Naive thymus-derived CD4-positive, alpha-beta T cell (primary cell): Measurements from ENCODE around the gene GBX1. TPM values are rescaled to one million over a fixed set of nuclear protein-coding genes. Genes with fewer than 3 reads are reported as not detected.

Experiments
- ATAC-seq: fragments of 150-1000 bp; cut with Tn5 transposase; 2 replicates; pipeline ENCODE4 v1.10.0; 2021; ENCODE audit warnings: mild to moderate bottlenecking, moderate library complexity
- CTCF ChIA-PET: fragments of 350-600 bp; sonication (Branson Sonifier 250); formaldehyde crosslinking; loops from one replicate; lab custom pipeline; 2021; ENCODE audit warnings: antibody characterized with exemption; lab: Charles Lee
- POLR2A ChIA-PET: fragments of 350-600 bp; sonication (Branson Sonifier 250); formaldehyde crosslinking; loops from one replicate; lab custom pipeline; 2021; ENCODE audit warnings: antibody characterized with exemption, inconsistent platforms; lab: Charles Lee
- DNase-seq, 9 donors: peaks; one replicate each; pipeline versions ENCODE4 v3.0.0 to v3.0.0-alpha.2; 2020 to 2022; ENCODE audit warnings: mixed read lengths in 1 of 9
- H3K27ac ChIP-seq: one replicate; pipeline ENCODE4 v1.7.0; 2013; ENCODE audit warnings: mild to moderate bottlenecking, low read depth, low read length, moderate library complexity
- H3K27me3 ChIP-seq, 2 donors: one replicate each; pipeline ENCODE4 v1.7.0; 2013; ENCODE audit warnings: low read length in 2 of 2, mild to moderate bottlenecking in 2 of 2, moderate library complexity in 2 of 2; ENCODE audit not compliant: control insufficient read depth in 2 of 2, insufficient read depth in 2 of 2
- H3K36me3 ChIP-seq, 3 experiments: 1 replicate in 2 of 3; 2 replicates in 1 of 3; pipeline ENCODE4 v1.7.0; 2013; ENCODE audit warnings: low read length in 3 of 3, mild to moderate bottlenecking in 3 of 3, moderate library complexity in 1 of 3; ENCODE audit not compliant: insufficient read depth in 3 of 3, control insufficient read depth in 2 of 3
- H3K4me1 ChIP-seq, 2 donors: one replicate each; pipeline ENCODE4 v1.7.0; 2013; ENCODE audit warnings: low read length in 2 of 2, mild to moderate bottlenecking in 2 of 2, moderate library complexity in 1 of 2; ENCODE audit not compliant: control insufficient read depth in 2 of 2, insufficient read depth in 2 of 2
- H3K4me3 ChIP-seq: 2 replicates; pipeline ENCODE4 v1.7.0; 2013; ENCODE audit warnings: mild to moderate bottlenecking, low read length
- H3K9me3 ChIP-seq, 3 experiments: 1 replicate in 2 of 3; 2 replicates in 1 of 3; pipeline ENCODE4 v1.7.0; 2013; ENCODE audit warnings: low read length in 3 of 3; ENCODE audit not compliant: control insufficient read depth in 2 of 3
- H3K27ac Mint-ChIP-seq, 9 donors: one replicate each; pipeline ENCODE4 v1.8.0; 2020 to 2022; ENCODE audit warnings: mixed read lengths in 9 of 9, mild to moderate bottlenecking in 8 of 9, moderate library complexity in 5 of 9, inconsistent platforms in 2 of 9
- H3K27me3 Mint-ChIP-seq, 5 donors: one replicate each; pipeline ENCODE4 v1.8.0; 2021 to 2022; ENCODE audit warnings: mixed read lengths in 5 of 5, mild to moderate bottlenecking in 1 of 5
- H3K36me3 Mint-ChIP-seq, 5 donors: one replicate each; pipeline ENCODE4 v1.8.0; 2020 to 2022; ENCODE audit warnings: mixed read lengths in 5 of 5, mild to moderate bottlenecking in 3 of 5, inconsistent platforms in 1 of 5
- H3K4me1 Mint-ChIP-seq, 7 donors: one replicate each; pipeline ENCODE4 v1.8.0; 2020 to 2022; ENCODE audit warnings: mixed read lengths in 7 of 7, mild to moderate bottlenecking in 3 of 7, inconsistent platforms in 1 of 7
- H3K4me3 Mint-ChIP-seq, 10 donors: one replicate each; pipeline ENCODE4 v1.8.0; 2020 to 2022; ENCODE audit warnings: mild to moderate bottlenecking in 10 of 10, mixed read lengths in 10 of 10, moderate library complexity in 6 of 10, inconsistent platforms in 2 of 10
- H3K9me3 Mint-ChIP-seq, 11 donors: one replicate each; pipeline ENCODE4 v1.8.0; 2020 to 2022; ENCODE audit warnings: mixed read lengths in 11 of 11, mild to moderate bottlenecking in 4 of 11, inconsistent platforms in 1 of 11, moderate library complexity in 1 of 11
- intact Hi-C, 2 donors: fragments of 100-400 bp; cut with micrococcal nuclease; formaldehyde crosslinking; loops; one replicate each; pipeline ENCODE4 v1.15.1; 2023
- polyA plus RNA-seq, 2 donors: library from polyadenylated mRNA; unstranded; fragments of 300-500 nt; fragmentation: Illumina TruSeq; gene quantifications; one replicate each; pipeline ENCODE4 v1.2.3, GENCODE V29; 2021
- total RNA-seq, 6 experiments: library from RNA in 5 of 6; stranded (reverse) in 5 of 6; gene quantifications; 1 replicate in 5 of 6; 2 replicates in 1 of 6; pipeline ENCODE4 v1.2.3 and lab custom pipeline; 2021 to 2026

Gene GBX1
- total and polyA plus RNA-seq, 7 experiments from 2014 or later, result not detected

- no peaks in the 10 kb centered on the region for H3K27me3 Mint-ChIP-seq
- ChIA-PET CTCF (no interaction called here), POLR2A (interaction anchor here (0.5 kb wide), 1 partner anchor 263 kb away, joined by 3 read pairs; no protein-coding TSS in a partner anchor)
- DNase-seq (no peak), ATAC-seq (no peak)
- H3K9me3 Mint-ChIP-seq, result no peaks in the 10 kb centered on the region
- Histone ChIP-seq H3K9me3 (no peaks in the 10 kb centered on the region), H3K27me3 (no peaks in the 10 kb centered on the region), H3K27ac (no peak overlapping the region), H3K36me3 (no peaks in the 10 kb centered on the region), H3K4me1 (no peaks in the 10 kb centered on the region), H3K4me3 (no peak overlapping the region)
- H3K4me3 Mint-ChIP-seq, result no peak overlapping the region
- peaks cover 0 to 5% (median 0%) of the 10 kb centered on the region in 5 donors for H3K36me3 Mint-ChIP-seq
- H3K4me1 Mint-ChIP-seq, result peaks cover 0 to 13% (median 2%) of the 10 kb centered on the region in 7 donors
- intact Hi-C loops, result no loop called here
- H3K27ac Mint-ChIP-seq, result peak overlapping the region in 2 of 9 donors; percentile 4 to 55
Measured at GRCh38 chr7:151104411-151105235, 62.9 kb downstream of the GBX1 start.

GRCh38 chr7:151103973-151104372 lies 63.5 kb downstream of the GBX1 start:
- Histone ChIP-seq H3K27ac (no peak overlapping the region), H3K27me3 (no peaks in the 10 kb centered on the region), H3K9me3 (no peaks in the 10 kb centered on the region), H3K4me1 (no peaks in the 10 kb centered on the region), H3K4me3 (no peak overlapping the region), H3K36me3 (no peaks in the 10 kb centered on the region)
- no peaks in the 10 kb centered on the region for H3K27me3 Mint-ChIP-seq
- DNase-seq (no peak), ATAC-seq (no peak)
- no peak overlapping the region for H3K4me3 Mint-ChIP-seq
- ChIA-PET CTCF (interaction anchor here (0.5 kb wide), 1 partner anchor 223 kb away, joined by 3 read pairs; no protein-coding TSS in a partner anchor), POLR2A (no interaction called here)
- peaks cover 0 to 5% (median 0%) of the 10 kb centered on the region in 5 donors for H3K36me3 Mint-ChIP-seq
- H3K9me3 Mint-ChIP-seq, result no peaks in the 10 kb centered on the region
- intact Hi-C loops, result no loop called here
- peak overlapping the region in 2 of 9 donors; percentile 4 to 55 for H3K27ac Mint-ChIP-seq
- H3K4me1 Mint-ChIP-seq, result peaks cover 0 to 8% (median 2%) of the 10 kb centered on the region in 7 donors

GRCh38 chr7:151102991-151103390 lies 64.5 kb downstream of the GBX1 start:
- no peaks in the 10 kb centered on the region for H3K36me3 ChIP-seq
- H3K27ac ChIP-seq, result no peak overlapping the region
- DNase-seq (no peak), ATAC-seq (no peak)
- no peaks in the 10 kb centered on the region for H3K27me3 ChIP-seq
- no peak overlapping the region for H3K4me3 Mint-ChIP-seq
- no peak overlapping the region for H3K27ac Mint-ChIP-seq
- no peaks in the 10 kb centered on the region for H3K9me3 ChIP-seq
- H3K9me3 Mint-ChIP-seq, result no peaks in the 10 kb centered on the region
- peaks cover 0 to 8% (median 2%) of the 10 kb centered on the region in 7 donors for H3K4me1 Mint-ChIP-seq
- CTCF ChIA-PET, result interaction anchor here (3.2 kb wide), 1 partner anchor 8 kb away, joined by 8 read pairs; no protein-coding TSS in a partner anchor
- H3K4me1 ChIP-seq, result no peaks in the 10 kb centered on the region
- POLR2A ChIA-PET, result no interaction called here
- peaks cover 0 to 5% (median 0%) of the 10 kb centered on the region in 5 donors for H3K36me3 Mint-ChIP-seq
- intact Hi-C loops, result no loop called here
- no peaks in the 10 kb centered on the region for H3K27me3 Mint-ChIP-seq
- no peak overlapping the region for H3K4me3 ChIP-seq

- Histone ChIP-seq H3K9me3 (no peaks in the 10 kb centered on the region), H3K27ac (no peak overlapping the region), H3K36me3 (no peaks in the 10 kb centered on the region), H3K4me3 (no peak overlapping the region), H3K27me3 (no peaks in the 10 kb centered on the region), H3K4me1 (no peaks in the 10 kb centered on the region)
- Mint-ChIP-seq H3K36me3 (peaks cover 0 to 5% (median 0%) of the 10 kb centered on the region in 5 donors), H3K27ac (no peak overlapping the region), H3K4me3 (no peak overlapping the region), H3K9me3 (no peaks in the 10 kb centered on the region), H3K4me1 (peaks cover 0 to 8% (median 3%) of the 10 kb centered on the region in 7 donors), H3K27me3 (no peaks in the 10 kb centered on the region)
- intact Hi-C loops, result no loop called here
- no peak for ATAC-seq
- ChIA-PET CTCF (interaction anchor here (3.2 kb wide), 1 partner anchor 9 kb away, joined by 8 read pairs; no protein-coding TSS in a partner anchor), POLR2A (no interaction called here)
- no peak for DNase-seq
Measured at GRCh38 chr7:151101621-151102396, 65.7 kb downstream of the GBX1 start.

GRCh38 chr7:151100921-151101320 lies 66.6 kb downstream of the GBX1 start:
- Mint-ChIP-seq H3K9me3 (no peaks in the 10 kb centered on the region), H3K36me3 (peaks cover 0 to 5% (median 0%) of the 10 kb centered on the region in 5 donors), H3K4me1 (peaks cover 0 to 8% (median 3%) of the 10 kb centered on the region in 7 donors), H3K4me3 (no peak overlapping the region), H3K27me3 (no peaks in the 10 kb centered on the region), H3K27ac (no peak overlapping the region)
- intact Hi-C loops, result no loop called here
- Histone ChIP-seq H3K4me1 (no peaks in the 10 kb centered on the region), H3K36me3 (no peaks in the 10 kb centered on the region), H3K27ac (no peak overlapping the region), H3K9me3 (no peaks in the 10 kb centered on the region), H3K27me3 (no peaks in the 10 kb centered on the region), H3K4me3 (no peak overlapping the region)
- no peak for ATAC-seq
- no peak for DNase-seq
- POLR2A ChIA-PET, result no interaction called here
- CTCF ChIA-PET, result interaction anchor here (3.2 kb wide), 1 partner anchor 10 kb away, joined by 8 read pairs; no protein-coding TSS in a partner anchor

- CTCF ChIA-PET, result no interaction called here
- Histone ChIP-seq H3K27me3 (no peaks in the 10 kb centered on the region), H3K27ac (no peak overlapping the region), H3K36me3 (no peaks in the 10 kb centered on the region), H3K4me1 (no peaks in the 10 kb centered on the region), H3K9me3 (no peaks in the 10 kb centered on the region), H3K4me3 (no peak overlapping the region)
- no peak for ATAC-seq
- Mint-ChIP-seq H3K36me3 (peaks cover 0 to 3% (median 0%) of the 10 kb centered on the region in 5 donors), H3K4me3 (no peak overlapping the region), H3K4me1 (peaks cover 0 to 8% (median 3%) of the 10 kb centered on the region in 7 donors), H3K27me3 (no peaks in the 10 kb centered on the region), H3K9me3 (no peaks in the 10 kb centered on the region), H3K27ac (no peak overlapping the region)
- DNase-seq, result no peak
- POLR2A ChIA-PET, result no interaction called here
- intact Hi-C loops, result no loop called here
Measured at GRCh38 chr7:151099486-151100211, 67.8 kb downstream of the GBX1 start.
